Caki2 (cell line): Measurements from ENCODE around the gene CBX7. TPM values are rescaled to one million over a fixed set of nuclear protein-coding genes. Genes with fewer than 3 reads are reported as not detected.

Experiments used
- DNase-seq: peaks from one replicate; pipeline ENCODE4 v3.0.0-alpha.2; 2015; ENCODE audit warnings: low read depth
- in situ Hi-C: cut with HindIII; loops from 2 replicates; pipeline ENCODE4 v1.10.0; 2016; ENCODE audit warnings: low sequenced_read_pairs, low pct_unique_long_range_greater_than_20kb, mixed read lengths
- total RNA-seq: library from RNA; depleted of rRNA; stranded (reverse); fragments of >200 nt; shearing (Covaris generic); gene quantifications from 2 replicates; pipeline ENCODE4 v1.2.3, GENCODE V29; 2014; ENCODE audit warnings: low replicate concordance

CBX7 gene
- total RNA-seq, 1 experiment from 2014 or later = 27.4 TPM

- in situ Hi-C loops = no loop called here
Measured at GRCh38 chr22:39149915-39150847, 2.3 kb downstream of the CBX7 start.

GRCh38 chr22:39148727-39149535, 3.5 kb downstream of the CBX7 start:
- in situ Hi-C loops = no loop called here
- peak; percentile 84 for DNase-seq

More at GRCh38 chr22:39149915-39150847, 2.3 kb downstream of the CBX7 start:
- no peak for DNase-seq

- in situ Hi-C loops = no loop called here
- no peak for DNase-seq
Measured at GRCh38 chr22:39148026-39148726, 4.3 kb downstream of the CBX7 start.

GRCh38 chr22:39147335-39148025, 5.0 kb downstream of the CBX7 start:
- in situ Hi-C loops = no loop called here
- DNase-seq = no peak

- in situ Hi-C loops = no loop called here
- DNase-seq = no peak
Measured at GRCh38 chr22:39146256-39147101, 6.0 kb downstream of the CBX7 start.

- in situ Hi-C loops = no loop called here
- no peak for DNase-seq
Measured at GRCh38 chr22:39144101-39144767, 8.2 kb downstream of the CBX7 start.

- in situ Hi-C loops = no loop called here
- no peak for DNase-seq
Measured at GRCh38 chr22:39142088-39142680, 10.3 kb downstream of the CBX7 start.

GRCh38 chr22:39139933-39140332, 12.5 kb downstream of the CBX7 start:
- in situ Hi-C loops = no loop called here
- DNase-seq = no peak

GRCh38 chr22:39138357-39138997, 14.0 kb downstream of the CBX7 start:
- no peak for DNase-seq
- in situ Hi-C loops = no loop called here

- DNase-seq = no peak
- in situ Hi-C loops = no loop called here
Measured at GRCh38 chr22:39136317-39136716, 16.2 kb downstream of the CBX7 start.

GRCh38 chr22:39135092-39135896, 17.2 kb downstream of the CBX7 start:
- in situ Hi-C loops = no loop called here
- DNase-seq = no peak

GRCh38 chr22:39134366-39135091, 18.0 kb downstream of the CBX7 start:
- no peak for DNase-seq
- in situ Hi-C loops = no loop called here

GRCh38 chr22:39133871-39134270, 18.6 kb downstream of the CBX7 start:
- DNase-seq = no peak
- in situ Hi-C loops = no loop called here

- DNase-seq = no peak
- in situ Hi-C loops = no loop called here
Measured at GRCh38 chr22:39132871-39133524, 19.5 kb downstream of the CBX7 start.
